A549 (cell line): ENCODE results near the gene PRDM11. TPM values are rescaled to one million over a fixed set of nuclear protein-coding genes. Genes with fewer than 3 reads are reported as not detected.

Experiments used
- ATAC-seq, 2 experiments: fragments of 200-7000 bp in 1 of 2; fragments of >200 bp in 1 of 2; cut with Nextera tagmentation in 1 of 2; cut with Tn5 transposase in 1 of 2; 3 replicates each; pipeline versions ENCODE4 v1.8.0 to v1.9.1; 2018 to 2020; ENCODE audit warnings: mild to moderate bottlenecking in 1 of 2, moderate library complexity in 1 of 2
- CTCF ChIA-PET: fragments of 300-600 bp; sonication (Branson Sonifier 250); formaldehyde crosslinking; extraction: SDS; loops from one replicate; lab custom pipeline; 2021; ENCODE audit warnings: antibody characterized with exemption, inconsistent platforms; lab: Yijun Ruan, JAX
- POLR2A ChIA-PET: fragments of 350-600 bp; formaldehyde crosslinking; extraction: SDS; loops from one replicate; lab custom pipeline; 2021; ENCODE audit warnings: antibody characterized with exemption, inconsistent platforms; lab: Yijun Ruan, JAX
- DNase-seq, 2 experiments: peaks; one replicate each; pipeline versions ENCODE4 v3.0.0 to v3.0.0-alpha.2; 2011 to 2016; ENCODE audit warnings: low read depth in 1 of 2, low spot score in 1 of 2
- FAIRE-seq: peaks from 2 replicates; lab custom pipeline; 2011; peaks lifted over from hg19 to GRCh38; lab: Jason Lieb, UNC
- H3K27ac ChIP-seq, 2 experiments: fragments of >200 bp; sonication (Bioruptor Twin); formaldehyde crosslinking; 3 replicates each; pipeline ENCODE4 v1.5.1; 2016 to 2017
- H3K4me1 ChIP-seq: fragments of >200 bp; sonication (Bioruptor Twin); formaldehyde crosslinking; 3 replicates; pipeline ENCODE4 v1.6.1; 2016
- H3K4me2 ChIP-seq: fragments of >200 bp; sonication (Bioruptor Twin); formaldehyde crosslinking; 3 replicates; pipeline ENCODE4 v1.6.1; 2016
- H3K4me3 ChIP-seq: fragments of >200 bp; sonication (Bioruptor Twin); formaldehyde crosslinking; 3 replicates; pipeline ENCODE4 v1.5.1; 2016
- H3K9me3 ChIP-seq: fragments of >200 bp; sonication (Bioruptor Twin); formaldehyde crosslinking; 3 replicates; pipeline ENCODE4 v1.6.1; 2016
- CBX2 ChIP-seq: fragments of 200-600 bp; sonication (generic); IDR thresholded peaks from 2 replicates; pipeline ENCODE4 v1.6.1; 2016; ENCODE audit warnings: low read depth, mild to moderate bottlenecking, borderline replicate concordance
- CEBPB ChIP-seq, 2 experiments: fragments of >200 bp in 1 of 2; sonication (Bioruptor Twin) in 1 of 2; formaldehyde crosslinking in 1 of 2; IDR thresholded peaks; 2 replicates each; pipeline ENCODE4 v1.6.1; 2012 to 2016
- EHF ChIP-seq: fragments of 250-450 bp; sonication (Bioruptor Pico); IDR thresholded peaks from 2 replicates; pipeline ENCODE4 v1.5.0; 2020; ENCODE audit warnings: mild to moderate bottlenecking
- FOSB ChIP-seq: fragments of 250-450 bp; sonication (Bioruptor Pico); IDR thresholded peaks from 2 replicates; pipeline ENCODE4 v1.5.0; 2020; ENCODE audit warnings: mild to moderate bottlenecking, moderate library complexity
- FOSL2 ChIP-seq, 2 experiments: fragments of 450-650 bp in 1 of 2; fragments of >200 bp in 1 of 2; sonication (Bioruptor Twin) in 1 of 2; formaldehyde crosslinking; IDR thresholded peaks; 2 replicates each; pipeline versions ENCODE4 v1.5.0 to v1.6.1; 2016 to 2020; ENCODE audit warnings: mild to moderate bottlenecking in 1 of 2, moderate library complexity in 1 of 2
- FOXS1 ChIP-seq: fragments of 250-450 bp; sonication (Bioruptor Pico); IDR thresholded peaks from 2 replicates; pipeline ENCODE4 v1.5.0; 2020; ENCODE audit warnings: mild to moderate bottlenecking, moderate library complexity
- HDAC2 ChIP-seq: fragments of 200-600 bp; sonication (generic); IDR thresholded peaks from 2 replicates; pipeline ENCODE4 v1.6.1; 2016
- JUN ChIP-seq, 2 experiments: fragments of >200 bp; sonication (Bioruptor Twin); formaldehyde crosslinking; IDR thresholded peaks; 2 replicates in 1 of 2; 3 replicates in 1 of 2; pipeline ENCODE4 v1.6.1; 2016 to 2017
- MAFK ChIP-seq: fragments of 450-650 bp; IDR thresholded peaks from 2 replicates; pipeline ENCODE4 v1.6.1; 2014; ENCODE audit not compliant: partially characterized antibody
- NFE2L2 ChIP-seq: fragments of 150-350 bp; conservative IDR thresholded peaks from 2 replicates; pipeline ENCODE4 v1.6.1; 2014; ENCODE audit warnings: low read length
- PHF8 ChIP-seq: fragments of 200-600 bp; sonication (generic); IDR thresholded peaks from 2 replicates; pipeline ENCODE4 v1.6.1; 2016; ENCODE audit warnings: low read depth, mild to moderate bottlenecking, antibody characterized with exemption, moderate library complexity, borderline replicate concordance
- POLR2AphosphoS2 ChIP-seq: conservative IDR thresholded peaks from 2 replicates; pipeline ENCODE4 v1.6.1; 2012; ENCODE audit warnings: low read length, improper control_type of control experiment, inconsistent platforms
- RAD21 ChIP-seq, 2 experiments: fragments of >200 bp in 1 of 2; sonication (Bioruptor Twin) in 1 of 2; formaldehyde crosslinking in 1 of 2; IDR thresholded peaks in 1 of 2; conservative IDR thresholded peaks in 1 of 2; 2 replicates in 1 of 2; 3 replicates in 1 of 2; pipeline ENCODE4 v1.6.1; 2012 to 2018; ENCODE audit warnings: inconsistent platforms in 1 of 2
- RFX5 ChIP-seq: fragments of 450-650 bp; IDR thresholded peaks from 2 replicates; pipeline ENCODE4 v1.7.1; 2014; ENCODE audit warnings: antibody characterized with exemption, mild to moderate bottlenecking, moderate library complexity
- TFCP2L1 ChIP-seq: fragments of 250-450 bp; sonication (Bioruptor Pico); IDR thresholded peaks from 2 replicates; pipeline ENCODE4 v1.5.0; 2021; ENCODE audit warnings: mild to moderate bottlenecking
- ZC3H11A ChIP-seq: fragments of 450-650 bp; IDR thresholded peaks from 2 replicates; pipeline ENCODE4 v1.6.1; 2014; ENCODE audit warnings: antibody characterized with exemption, mild to moderate bottlenecking
- ZNF302 ChIP-seq: fragments of 250-450 bp; sonication (Bioruptor Pico); IDR thresholded peaks from 2 replicates; pipeline ENCODE4 v1.9.0; 2021; ENCODE audit warnings: inconsistent platforms, mild to moderate bottlenecking, moderate library complexity
- WGBS: methylation state at CpG from one replicate; pipeline ENCODE4 v1.1.6; 2017; ENCODE audit errors: missing lambda C conversion rate; 5-methylcytosine and 5-hydroxymethylcytosine counted together
- polyA plus RNA-seq, 4 experiments: library from polyadenylated mRNA; depleted of rRNA in 3 of 4; stranded (reverse); fragments of >200 nt; fragmentation: RNase III in 1 of 4; extraction: RNeasy Plus Mini Kit Qiagen cat#74134 plus additional on column Dnase treatment in 1 of 4; gene quantifications; 2 replicates in 3 of 4; 3 replicates in 1 of 4; pipeline ENCODE4 v1.2.3, GENCODE V29; 2011 to 2017
- TF ChIP-seq, protein P1 (sequence below): fragments of >200 bp; sonication (Bioruptor Twin); formaldehyde crosslinking; IDR thresholded peaks from 3 replicates; pipeline ENCODE4 v1.6.1; 2016
- TF ChIP-seq, protein P2 (sequence below): fragments of 150-350 bp; IDR thresholded peaks from 2 replicates; pipeline ENCODE4 v1.6.1; 2014; ENCODE audit warnings: low read depth, mild to moderate bottlenecking, low read length
- TF ChIP-seq, protein P3 (sequence below): IDR thresholded peaks from 2 replicates; pipeline ENCODE4 v1.6.1; 2012; ENCODE audit warnings: low read depth, borderline replicate concordance

PRDM11 gene
- polyA plus RNA-seq, 2 of the 4 experiments (the other 2 are of a cell fraction), result 4.3 to 5.3 TPM

DNA sequence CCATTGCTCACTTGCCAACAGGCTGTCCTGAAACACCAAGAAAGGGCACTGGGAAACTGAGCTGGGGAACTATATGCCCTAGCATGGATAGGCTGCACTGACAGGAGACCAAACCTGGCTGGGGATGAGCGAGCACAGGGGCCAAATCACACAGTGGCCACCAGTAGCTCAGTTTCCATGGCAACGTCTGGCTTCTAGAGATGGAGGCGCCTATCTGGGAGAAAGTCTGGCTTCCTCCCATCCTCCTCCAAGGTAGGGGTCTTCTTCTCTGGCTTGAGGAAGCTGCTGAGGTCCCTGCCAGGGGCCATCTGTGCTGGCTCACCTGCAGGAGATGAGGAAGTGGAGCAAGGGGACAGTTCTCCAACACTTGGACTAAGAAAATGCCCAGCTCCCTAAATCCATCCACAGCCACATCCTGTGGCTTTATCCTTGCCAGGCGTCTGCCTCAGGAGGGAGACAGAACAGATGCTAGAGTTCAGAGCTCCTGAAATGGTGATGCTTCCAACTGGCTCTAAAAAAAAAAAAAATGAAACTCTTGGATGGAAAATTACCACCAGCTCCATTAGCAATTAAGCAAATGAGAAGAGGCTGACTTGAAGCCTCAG is 91.4 kb downstream of the PRDM11 start:
- ChIA-PET POLR2A (no interaction called here), CTCF (interaction anchor here (1.2 to 11.4 kb wide), 8 partner anchors 9 to 132 kb away, joined by 3 to 69 read pairs (median 6); no protein-coding TSS in a partner anchor)
- FAIRE-seq (no peak), DNase-seq (no peak), ATAC-seq (no peak)
- H3K9me3 ChIP-seq, result no peaks in the 10 kb centered on the region
- H3K4me1 ChIP-seq, result 0 out of 3 replicates have a peak, but pooled peaks cover 3% of the 10 kb centered on the region
- no peak overlapping the region for H3K4me2 ChIP-seq
- H3K27ac ChIP-seq, result peak overlapping the region in 1 of 2 experiments; percentile 52; a peak in 2 of 6 replicates
- TF ChIP-seq RFX5 (no peak), PHF8 (no peak), FOXS1 (CRISPR knock-in tag) (no peak), ZNF302 (CRISPR knock-in tag) (no peak), TFCP2L1 (CRISPR knock-in tag) (no peak), JUN (IDR thresholded peaks at IDR 0.05) (no peak), EHF (no peak), MAFK (no peak), POLR2AphosphoS2 (no peak)
- TF ChIP-seq, protein P1, sequence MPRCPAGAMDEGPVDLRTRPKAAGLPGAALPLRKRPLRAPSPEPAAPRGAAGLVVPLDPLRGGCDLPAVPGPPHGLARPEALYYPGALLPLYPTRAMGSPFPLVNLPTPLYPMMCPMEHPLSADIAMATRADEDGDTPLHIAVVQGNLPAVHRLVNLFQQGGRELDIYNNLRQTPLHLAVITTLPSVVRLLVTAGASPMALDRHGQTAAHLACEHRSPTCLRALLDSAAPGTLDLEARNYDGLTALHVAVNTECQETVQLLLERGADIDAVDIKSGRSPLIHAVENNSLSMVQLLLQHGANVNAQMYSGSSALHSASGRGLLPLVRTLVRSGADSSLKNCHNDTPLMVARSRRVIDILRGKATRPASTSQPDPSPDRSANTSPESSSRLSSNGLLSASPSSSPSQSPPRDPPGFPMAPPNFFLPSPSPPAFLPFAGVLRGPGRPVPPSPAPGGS, result no peak
- TF ChIP-seq, protein P2, sequence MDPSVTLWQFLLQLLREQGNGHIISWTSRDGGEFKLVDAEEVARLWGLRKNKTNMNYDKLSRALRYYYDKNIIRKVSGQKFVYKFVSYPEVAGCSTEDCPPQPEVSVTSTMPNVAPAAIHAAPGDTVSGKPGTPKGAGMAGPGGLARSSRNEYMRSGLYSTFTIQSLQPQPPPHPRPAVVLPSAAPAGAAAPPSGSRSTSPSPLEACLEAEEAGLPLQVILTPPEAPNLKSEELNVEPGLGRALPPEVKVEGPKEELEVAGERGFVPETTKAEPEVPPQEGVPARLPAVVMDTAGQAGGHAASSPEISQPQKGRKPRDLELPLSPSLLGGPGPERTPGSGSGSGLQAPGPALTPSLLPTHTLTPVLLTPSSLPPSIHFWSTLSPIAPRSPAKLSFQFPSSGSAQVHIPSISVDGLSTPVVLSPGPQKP, result no peak
- 67% methylated on average over 4 of the region's 4 CpGs for WGBS
- no peak overlapping the region for H3K4me3 ChIP-seq

DNA sequence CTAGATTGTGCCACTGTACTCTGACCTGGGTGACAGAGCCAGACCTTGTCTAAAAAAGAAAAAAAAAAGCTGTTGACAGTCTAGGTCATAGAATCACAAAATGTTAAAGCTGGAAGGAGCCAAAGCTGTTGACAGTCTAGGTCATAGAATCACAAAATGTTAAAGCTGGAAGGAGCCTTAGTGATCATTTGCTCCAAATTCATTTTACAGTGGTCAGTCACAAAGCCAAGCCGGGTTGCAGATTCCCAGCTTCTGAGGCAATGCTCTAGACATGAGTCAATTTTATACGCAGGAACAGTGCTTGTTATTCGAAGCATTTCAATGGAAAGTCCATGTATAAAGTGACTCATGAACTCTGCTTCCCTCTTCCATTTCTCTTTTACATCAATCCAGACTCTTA is 92.3 kb downstream of the PRDM11 start:
- ChIA-PET POLR2A (no interaction called here), CTCF (interaction anchor here (1.2 to 11.4 kb wide), 6 partner anchors 13 to 133 kb away, joined by 3 to 69 read pairs (median 5); no protein-coding TSS in a partner anchor)
- DNase-seq, result peak; percentile 33 to 52
- Histone ChIP-seq H3K4me3 (no peak overlapping the region), H3K9me3 (no peaks in the 10 kb centered on the region), H3K4me2 (0 out of 3 replicates have a peak overlapping the region, but pooled peaks have one; percentile 5), H3K4me1 (0 out of 3 replicates have a peak, but pooled peaks cover 3% of the 10 kb centered on the region), H3K27ac (peak overlapping the region in 1 of 2 experiments; percentile 52; a peak in 2 of 6 replicates)
- no peak for FAIRE-seq
- TF ChIP-seq FOSL2 (IDR thresholded peaks at IDR 0.05), result no peak
- TF ChIP-seq FOSL2 (CRISPR knock-in tag; IDR thresholded peaks at IDR 0.05), result peak; percentile 57
- no peak for TF ChIP-seq ZC3H11A
- ATAC-seq, result peak; percentile 80 to 85
- 0% methylated on average over 3 of the region's 3 CpGs for WGBS

DNA sequence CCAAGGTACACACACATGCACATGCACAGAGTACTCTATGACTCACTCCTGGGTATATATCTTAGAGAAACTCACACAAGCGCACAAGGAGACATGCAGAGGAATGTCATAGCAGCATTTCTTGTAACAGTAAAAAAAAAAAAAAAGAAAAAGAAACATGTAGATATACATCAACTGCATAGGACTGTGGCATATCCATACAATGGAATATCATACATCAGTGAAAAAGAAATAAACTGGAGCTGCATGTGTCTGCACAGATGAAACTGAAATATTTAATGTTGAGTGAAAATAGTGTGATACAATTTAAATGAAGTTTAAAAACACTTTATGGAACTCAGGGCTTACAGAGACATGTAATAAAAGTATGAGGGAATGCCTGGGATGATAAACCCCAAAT is 93.3 kb downstream of the PRDM11 start:
- DNase-seq (no peak), FAIRE-seq (no peak), ATAC-seq (no peak)
- H3K27ac ChIP-seq, result no peak overlapping the region
- TF ChIP-seq RAD21 (conservative IDR thresholded peaks at IDR 0.05 in 1 of 2, IDR thresholded peaks at IDR 0.05 in 1 of 2) (no peak), FOSB (CRISPR knock-in tag) (no peak), CBX2 (no peak), NFE2L2 (no peak), CEBPB (IDR thresholded peaks at IDR 0.05) (no peak), HDAC2 (no peak)
- TF ChIP-seq, protein P3, sequence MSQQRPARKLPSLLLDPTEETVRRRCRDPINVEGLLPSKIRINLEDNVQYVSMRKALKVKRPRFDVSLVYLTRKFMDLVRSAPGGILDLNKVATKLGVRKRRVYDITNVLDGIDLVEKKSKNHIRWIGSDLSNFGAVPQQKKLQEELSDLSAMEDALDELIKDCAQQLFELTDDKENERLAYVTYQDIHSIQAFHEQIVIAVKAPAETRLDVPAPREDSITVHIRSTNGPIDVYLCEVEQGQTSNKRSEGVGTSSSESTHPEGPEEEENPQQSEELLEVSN, result no peak
- WGBS, result 100% methylated on average over 1 of the region's 1 CpG
- no peaks in the 10 kb centered on the region for H3K9me3 ChIP-seq
- H3K4me2 ChIP-seq, result no peak overlapping the region
- ChIA-PET POLR2A (no interaction called here), CTCF (interaction anchor here (0.6 to 11.4 kb wide), 7 partner anchors 12 to 303 kb away, joined by 3 to 69 read pairs (median 3); no protein-coding TSS in a partner anchor)
- 0 out of 3 replicates have a peak, but pooled peaks cover 3% of the 10 kb centered on the region for H3K4me1 ChIP-seq
- no peak overlapping the region for H3K4me3 ChIP-seq
